HG02763 (cell line): ENCODE data around the gene KLHL21.
"Not testable (repeated sequence)": the region's sequence is repeated elsewhere in the genome, so short reads cannot be mapped to it uniquely, and the experiment has no call there.

ENCODE experiments used
- ATAC-seq: cut with Tn5 transposase; IDR thresholded peaks from one replicate; pipeline ENCODE4 v1.9.1; 2021; ENCODE audit warnings: mild to moderate bottlenecking, moderate library complexity; ENCODE audit not compliant: unreplicated experiment

The KLHL21 gene

GRCh38 chr1:6602669-6603237 is at the start of gene KLHL21:
Gene KLHL21, minus strand, starts transcription at chr1:6602869. Its CDS starts 52 bp downstream, at chr1:6602817.
- peak; percentile 52 for ATAC-seq

- ATAC-seq, result no peak
Observed at GRCh38 chr1:6651909-6652308, 49.2 kb upstream of the KLHL21 start.

- ATAC-seq, result no peak
Observed at GRCh38 chr1:6648556-6648955, 45.9 kb upstream of the KLHL21 start.

- ATAC-seq, result no peak
Observed at GRCh38 chr1:6646499-6647148, 44.0 kb upstream of the KLHL21 start.

- no peak for ATAC-seq
Observed at GRCh38 chr1:6645018-6645417, 42.3 kb upstream of the KLHL21 start.

GRCh38 chr1:6640867-6641266 is 38.2 kb upstream of the KLHL21 start:
- ATAC-seq, result not testable (repeated sequence)

- no peak for ATAC-seq
Observed at GRCh38 chr1:6638226-6638625, 35.6 kb upstream of the KLHL21 start.

GRCh38 chr1:6637770-6638169 is 35.1 kb upstream of the KLHL21 start:
- ATAC-seq, result no peak

- ATAC-seq, result not testable (repeated sequence)
Observed at GRCh38 chr1:6636778-6637177, 34.1 kb upstream of the KLHL21 start.

- no peak for ATAC-seq
Observed at GRCh38 chr1:6635910-6636760, 33.5 kb upstream of the KLHL21 start.

- ATAC-seq, result no peak
Observed at GRCh38 chr1:6635161-6635909, 32.7 kb upstream of the KLHL21 start.

- ATAC-seq, result no peak
Observed at GRCh38 chr1:6634371-6635052, 31.8 kb upstream of the KLHL21 start.

- ATAC-seq, result no peak
Observed at GRCh38 chr1:6632588-6633514, 30.2 kb upstream of the KLHL21 start.

- no peak for ATAC-seq
Observed at GRCh38 chr1:6631058-6631457, 28.4 kb upstream of the KLHL21 start.

GRCh38 chr1:6630027-6630426 is 27.4 kb upstream of the KLHL21 start:
- ATAC-seq, result no peak

- ATAC-seq, result no peak
Observed at GRCh38 chr1:6628971-6629479, 26.4 kb upstream of the KLHL21 start.

GRCh38 chr1:6627841-6628545 is 25.3 kb upstream of the KLHL21 start:
- ATAC-seq, result no peak

- ATAC-seq, result no peak
Observed at GRCh38 chr1:6627031-6627430, 24.4 kb upstream of the KLHL21 start.
